ENCODE measurements around the gene RAC2. TPM values are rescaled to one million over a fixed set of nuclear protein-coding genes. Genes with fewer than 3 reads are reported as not detected.

RAC2 gene
- total and polyA plus RNA-seq, 2 of the 8 experiments (the other 6 are each of a cell fraction or from before 2014, with no cell fraction given): 2.3 to 4.3 TPM

GRCh38 chr22:37273126-37273845, 29.2 kb upstream of the RAC2 start:
- CTCF ChIA-PET (ENCODE audit: partially characterized antibody): interaction anchor here (0.6 to 6.9 kb wide), 7 partner anchors 9 to 875 kb away, joined by 3 to 48 read pairs (median 5); partner anchors contain the start of gene CYTH4
- no peak for FAIRE-seq
- H3K56ac ChIP-seq (replicated peaks; ENCODE audit: insufficient read length, low read depth, low read length): no peak overlapping the region
- TF ChIP-seq CTBP2 (IDR thresholded peaks at IDR 0.05; ENCODE audit: borderline replicate concordance, insufficient read depth, insufficient read length, low read length): no peak
- TF ChIP-seq GTF2F1 (IDR thresholded peaks at IDR 0.05; ENCODE audit: borderline replicate concordance, low read depth, low read length): no peak
- no peak for TF ChIP-seq RXRA (IDR thresholded peaks at IDR 0.05; ENCODE audit: insufficient read depth, low read depth, low read length)
- TF ChIP-seq SIX5 (IDR thresholded peaks at IDR 0.05; ENCODE audit: low read depth, low read length): no peak
- no peak for TF ChIP-seq RNF2 (IDR thresholded peaks at IDR 0.05; ENCODE audit: borderline replicate concordance, low read depth, low read length, missing control alignments, poor library complexity, severe bottlenecking)
- TF ChIP-seq SP2 (IDR thresholded peaks at IDR 0.05; ENCODE audit: low read length): no peak
- no peak for TF ChIP-seq CBX8 (IDR thresholded peaks at IDR 0.05; ENCODE audit: borderline replicate concordance, low read depth, low read length)
- no peak for TF ChIP-seq MAFK (IDR thresholded peaks at IDR 0.05; ENCODE audit: low read depth, low read length)
- TF ChIP-seq EP300 (IDR thresholded peaks at IDR 0.05; ENCODE audit: borderline replicate concordance in 1 of 2, low read depth in 2 of 2, low read length in 2 of 2): no peak
- TF ChIP-seq HDAC6 (IDR thresholded peaks at IDR 0.05; ENCODE audit: low read depth, low read length): no peak
- TF ChIP-seq, protein P1, sequence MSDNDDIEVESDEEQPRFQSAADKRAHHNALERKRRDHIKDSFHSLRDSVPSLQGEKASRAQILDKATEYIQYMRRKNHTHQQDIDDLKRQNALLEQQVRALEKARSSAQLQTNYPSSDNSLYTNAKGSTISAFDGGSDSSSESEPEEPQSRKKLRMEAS (IDR thresholded peaks at IDR 0.05): no peak
- TF ChIP-seq KDM5A (IDR thresholded peaks at IDR 0.05; ENCODE audit: low read length): no peak

More at GRCh38 chr22:37273126-37273845, 29.2 kb upstream of the RAC2 start:
- H3K9ac ChIP-seq (replicated peaks in 1 of 4; ENCODE audit: extremely low read depth in 1 of 4, low read depth in 3 of 4, low read length in 3 of 4): no peak overlapping the region
- no peak overlapping the region for H3K27ac ChIP-seq (ENCODE audit: low read depth, low read length)
- no peaks in the 10 kb centered on the region for H3K27me3 ChIP-seq (replicated peaks in 1 of 4; ENCODE audit: control insufficient read depth in 3 of 4, extremely low read depth in 1 of 4, insufficient read depth in 3 of 4, low read length in 3 of 4)
- WGBS, 2 experiments (ENCODE audit: extremely low coverage in 1 of 2, insufficient coverage in 1 of 2, insufficient read length in 1 of 2, insufficient replicate concordance in 2 of 2, low coverage in 1 of 2, low lambda C conversion rate in 2 of 2, missing lambda C conversion rate in 1 of 2): 88% methylated on average over 15 of the region's 17 CpGs; no CpG with 5 or more reads in 1 of the 2 experiments
- no peak overlapping the region for H3K18ac ChIP-seq (ENCODE audit: extremely low read depth, low read length)
- no peak overlapping the region for H4K91ac ChIP-seq (replicated peaks; ENCODE audit: insufficient read length, low read length)
- no peak overlapping the region for H2BK20ac ChIP-seq (ENCODE audit: low read length)
- no peak overlapping the region for H3K4me2 ChIP-seq (ENCODE audit: insufficient read depth in 1 of 2, low read depth in 2 of 2, low read length in 2 of 2)
- no peak overlapping the region for H2BK12ac ChIP-seq (ENCODE audit: low read depth, low read length)
- no peak overlapping the region for H3K4ac ChIP-seq (replicated peaks; ENCODE audit: insufficient read length, low read depth, low read length)
- no peaks in the 10 kb centered on the region for H4K20me1 ChIP-seq (replicated peaks in 1 of 2; ENCODE audit: control insufficient read depth in 1 of 2, insufficient read depth in 2 of 2, low read length in 2 of 2)
- H2BK120ac ChIP-seq (replicated peaks; ENCODE audit: low read depth, low read length): no peak overlapping the region
- no peak overlapping the region; the same call in 1 of the 2 replicates for H2AK5ac ChIP-seq (ENCODE audit: low read depth, low read length)
- H4K8ac ChIP-seq (ENCODE audit: extremely low read depth, insufficient read depth, low read length): no peak overlapping the region
- H3K4me3 ChIP-seq (ENCODE audit: extremely low read depth in 1 of 4, insufficient read depth in 2 of 4, low read depth in 3 of 4, low read length in 4 of 4): no peak overlapping the region
- H3K23ac ChIP-seq (ENCODE audit: insufficient read length): no peak overlapping the region
- no peaks in the 10 kb centered on the region for H3K9me3 ChIP-seq (ENCODE audit: insufficient read depth in 2 of 2, low read depth in 1 of 2, low read length in 1 of 2)
- H3K4me1 ChIP-seq (replicated peaks in 1 of 4; ENCODE audit: control insufficient read depth in 3 of 4, insufficient read depth in 4 of 4, low read length in 3 of 4): no peaks in the 10 kb centered on the region; a peak in 1 of 7 replicates
- H2BK5ac ChIP-seq (ENCODE audit: low read depth, low read length): no peak overlapping the region
- H2BK15ac ChIP-seq (ENCODE audit: low read length): no peak overlapping the region
- H2AFZ ChIP-seq (ENCODE audit: low read length): no peak overlapping the region
- no peak for DNase-seq (ENCODE audit: low read depth in 1 of 2, low spot score in 2 of 2)
- H3K14ac ChIP-seq (ENCODE audit: insufficient read length): no peak overlapping the region
- H4K5ac ChIP-seq (ENCODE audit: insufficient read length, low read depth, low read length): no peak overlapping the region
- 0 out of 2 replicates have a peak, but pooled peaks cover 2% of the 10 kb centered on the region for H3K23me2 ChIP-seq (ENCODE audit: low read depth, low read length)
- H3K36me3 ChIP-seq (ENCODE audit: control insufficient read depth in 2 of 4, insufficient read depth in 4 of 4, low read length in 3 of 4): no peaks in the 10 kb centered on the region
- POLR2A ChIA-PET (ENCODE audit: partially characterized antibody): no interaction called here
- no peaks in the 10 kb centered on the region for H3K79me1 ChIP-seq (ENCODE audit: low read depth, low read length)
- no peaks in the 10 kb centered on the region for H3K79me2 ChIP-seq (ENCODE audit: control insufficient read depth in 1 of 2, insufficient read depth in 2 of 2, low read length in 2 of 2)
